H1 (cell line): ENCODE data around the gene NUFIP2. TPM values are rescaled to one million over a fixed set of nuclear protein-coding genes. Genes with fewer than 3 reads are reported as not detected.

Experiments used
- CBX5 ChIP-seq: fragments of 300-800, 300-1000 bp; sonication (generic); IDR thresholded peaks from 2 replicates; pipeline ENCODE4 v1.7.1; 2016; ENCODE audit warnings: antibody characterized with exemption, low read length, low read depth
- CEBPB ChIP-seq: IDR thresholded peaks from 2 replicates; pipeline ENCODE4 v1.6.1; 2012; ENCODE audit warnings: low read depth, low read length
- FOSL1 ChIP-seq: IDR thresholded peaks from 2 replicates; pipeline ENCODE4 v1.6.1; 2011; ENCODE audit warnings: mild to moderate bottlenecking, low read depth, low read length, moderate library complexity; ENCODE audit not compliant: insufficient read depth
- GABPA ChIP-seq: IDR thresholded peaks from 2 replicates; pipeline ENCODE4 v1.6.1; 2011; ENCODE audit warnings: mild to moderate bottlenecking, low read length, moderate library complexity, borderline replicate concordance; ENCODE audit not compliant: insufficient read depth
- HDAC2 ChIP-seq, 2 experiments: fragments of 300-600 bp in 1 of 2; sonication (generic) in 1 of 2; IDR thresholded peaks; 2 replicates each; pipeline ENCODE4 v1.6.1; 2011 to 2012; ENCODE audit warnings: low read depth in 2 of 2, low read length in 2 of 2, mild to moderate bottlenecking in 2 of 2, moderate library complexity in 2 of 2, borderline replicate concordance in 1 of 2, inconsistent platforms in 1 of 2
- JUND ChIP-seq: IDR thresholded peaks from 2 replicates; pipeline ENCODE4 v1.6.1; 2011; ENCODE audit warnings: mild to moderate bottlenecking, improper control_type of control experiment, low read length
- POLR2AphosphoS5 ChIP-seq: IDR thresholded peaks from 2 replicates; pipeline ENCODE4 v1.6.1; 2011; ENCODE audit warnings: low read depth, low read length
- RBBP5 ChIP-seq: IDR thresholded peaks from 2 replicates; pipeline ENCODE4 v1.7.1; 2012; ENCODE audit warnings: low read depth, mild to moderate bottlenecking, inconsistent platforms, low read length, moderate library complexity, borderline replicate concordance
- RFX5 ChIP-seq: IDR thresholded peaks from 2 replicates; pipeline ENCODE4 v1.6.1; 2011; ENCODE audit warnings: low read depth, low read length, improper control_type of control experiment, borderline replicate concordance
- SAP30 ChIP-seq: fragments of 300-600 bp; sonication (generic); IDR thresholded peaks from 2 replicates; pipeline ENCODE4 v1.7.1; 2012; ENCODE audit warnings: low read length, moderate library complexity, mild to moderate bottlenecking, inconsistent platforms; ENCODE audit not compliant: insufficient read depth, insufficient replicate concordance
- SRF ChIP-seq: IDR thresholded peaks from 2 replicates; pipeline ENCODE4 v1.6.1; 2011; ENCODE audit warnings: mild to moderate bottlenecking, low read depth, low read length, moderate library complexity
- TAF1 ChIP-seq: IDR thresholded peaks from 2 replicates; pipeline ENCODE4 v1.6.1; 2011; ENCODE audit warnings: mild to moderate bottlenecking, low read depth, low read length
- TAF7 ChIP-seq: optimal IDR thresholded peaks from 2 replicates; pipeline ENCODE3; 2011; ENCODE audit warnings: low read depth, mild to moderate bottlenecking, inconsistent platforms, low read length, moderate library complexity, borderline replicate concordance
- YY1 ChIP-seq: IDR thresholded peaks from 2 replicates; pipeline ENCODE4 v1.6.1; 2011; ENCODE audit warnings: low read depth, mild to moderate bottlenecking, low read length
- polyA plus RNA-seq, 7 experiments: library from polyadenylated mRNA; depleted of rRNA in 3 of 7; stranded (reverse) in 5 of 7; unstranded in 2 of 7; fragments of >200 nt in 5 of 7; fragments of 200-250 nt in 2 of 7; gene quantifications; 1 replicate in 5 of 7; 2 replicates in 1 of 7; 4 replicates in 1 of 7; pipeline versions ENCODE4 v1.2.1 to v1.2.3, GENCODE V29; 2011 to 2013; ENCODE audit warnings: missing spikeins in 2 of 7, mixed read lengths in 2 of 7
- total RNA-seq: library from RNA; stranded (reverse); fragmentation: NEBNext Ultra II Directional; extraction: Animal tissue kit (Norgen Biotek cat#: 25700); gene quantifications from 2 replicates; pipeline ENCODE4 v1.2.1, GENCODE V29; 2021

Gene NUFIP2
- total and polyA plus RNA-seq, 2 of the 8 experiments (the other 6 are each of a cell fraction or from before 2014, with no cell fraction given) = 65.9 to 118 TPM

- TF ChIP-seq SAP30 = peak; percentile 12
- no peak for TF ChIP-seq TAF7
- no peak for TF ChIP-seq HDAC2 (IDR thresholded peaks at IDR 0.05; ENCODE audit: borderline replicate concordance in 1 of 2, low read depth in 2 of 2, low read length in 2 of 2)
- TF ChIP-seq CEBPB = no peak
- no peak for TF ChIP-seq CBX5
- TF ChIP-seq RFX5 = no peak
- peak; percentile 95 for TF ChIP-seq YY1
- TF ChIP-seq SRF = no peak
- TF ChIP-seq RBBP5 = peak; percentile 77; the same call in 1 of the 2 replicates
- TF ChIP-seq GABPA = no peak
- TF ChIP-seq TAF1 = peak; percentile 65
- no peak; the same call in 1 of the 2 replicates for TF ChIP-seq POLR2AphosphoS5
- no peak for TF ChIP-seq JUND
- TF ChIP-seq FOSL1 = no peak
These were observed 707 bp downstream of the NUFIP2 start (continued) for GRCh38 chr17:29292992-29293889.
